SH-SY5Y (cell line): ENCODE results near the gene P3H2.

Experiments
- GATA2 ChIP-seq: IDR thresholded peaks from 2 replicates; pipeline ENCODE4 v1.6.1; 2011; ENCODE audit warnings: mild to moderate bottlenecking, low read depth, low read length
- GATA3 ChIP-seq: IDR thresholded peaks from 2 replicates; pipeline ENCODE4 v1.6.1; 2011; ENCODE audit warnings: low read depth, mild to moderate bottlenecking, low read length, moderate library complexity

GRCh38 chr3:190040145-190040544, 80.6 kb downstream of the P3H2 start:
- TF ChIP-seq GATA3 (no peak), GATA2 (no peak)
